Measurements from ENCODE around the gene PCDHGB5.

DNA sequence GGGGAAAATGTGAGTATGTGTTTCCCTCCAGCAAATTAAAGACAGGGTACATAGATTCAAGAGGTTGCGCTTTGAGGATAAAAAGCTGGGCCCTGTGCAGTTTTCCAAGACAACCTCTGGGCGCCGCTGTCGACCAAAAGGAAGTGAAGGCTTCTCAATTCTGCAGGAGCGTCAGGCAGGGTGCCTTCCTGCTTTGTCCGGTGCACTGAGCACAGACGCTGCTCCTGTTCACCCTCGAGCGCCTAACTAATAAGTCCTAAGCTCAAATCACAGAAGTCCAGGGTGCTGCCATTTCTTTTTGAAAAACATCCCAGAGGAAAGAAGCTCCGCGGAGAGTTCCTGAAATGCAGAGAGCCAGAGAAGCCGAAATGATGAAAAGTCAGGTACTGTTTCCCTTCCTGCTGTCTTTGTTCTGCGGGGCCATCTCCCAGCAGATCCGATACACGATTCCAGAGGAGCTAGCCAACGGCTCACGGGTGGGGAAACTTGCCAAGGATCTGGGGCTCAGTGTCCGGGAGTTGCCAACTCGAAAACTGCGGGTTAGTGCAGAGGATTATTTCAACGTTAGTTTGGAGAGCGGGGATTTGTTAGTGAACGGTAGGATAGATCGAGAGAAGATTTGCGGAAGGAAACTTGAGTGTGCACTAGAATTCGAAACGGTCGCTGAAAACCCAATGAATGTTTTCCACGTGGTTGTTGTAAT lies 47.7 kb upstream of the PCDHGB5 start, which contains the start of gene PCDHGB1:
- TF ChIP-seq, protein P1, sequence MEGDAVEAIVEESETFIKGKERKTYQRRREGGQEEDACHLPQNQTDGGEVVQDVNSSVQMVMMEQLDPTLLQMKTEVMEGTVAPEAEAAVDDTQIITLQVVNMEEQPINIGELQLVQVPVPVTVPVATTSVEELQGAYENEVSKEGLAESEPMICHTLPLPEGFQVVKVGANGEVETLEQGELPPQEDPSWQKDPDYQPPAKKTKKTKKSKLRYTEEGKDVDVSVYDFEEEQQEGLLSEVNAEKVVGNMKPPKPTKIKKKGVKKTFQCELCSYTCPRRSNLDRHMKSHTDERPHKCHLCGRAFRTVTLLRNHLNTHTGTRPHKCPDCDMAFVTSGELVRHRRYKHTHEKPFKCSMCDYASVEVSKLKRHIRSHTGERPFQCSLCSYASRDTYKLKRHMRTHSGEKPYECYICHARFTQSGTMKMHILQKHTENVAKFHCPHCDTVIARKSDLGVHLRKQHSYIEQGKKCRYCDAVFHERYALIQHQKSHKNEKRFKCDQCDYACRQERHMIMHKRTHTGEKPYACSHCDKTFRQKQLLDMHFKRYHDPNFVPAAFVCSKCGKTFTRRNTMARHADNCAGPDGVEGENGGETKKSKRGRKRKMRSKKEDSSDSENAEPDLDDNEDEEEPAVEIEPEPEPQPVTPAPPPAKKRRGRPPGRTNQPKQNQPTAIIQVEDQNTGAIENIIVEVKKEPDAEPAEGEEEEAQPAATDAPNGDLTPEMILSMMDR (conservative IDR thresholded peaks at IDR 0.05) = peak; percentile 84
- no peak for TF ChIP-seq ZFX (IDR thresholded peaks at IDR 0.05)
